ENCODE results near the gene COL24A1.

COL24A1 gene

DNA sequence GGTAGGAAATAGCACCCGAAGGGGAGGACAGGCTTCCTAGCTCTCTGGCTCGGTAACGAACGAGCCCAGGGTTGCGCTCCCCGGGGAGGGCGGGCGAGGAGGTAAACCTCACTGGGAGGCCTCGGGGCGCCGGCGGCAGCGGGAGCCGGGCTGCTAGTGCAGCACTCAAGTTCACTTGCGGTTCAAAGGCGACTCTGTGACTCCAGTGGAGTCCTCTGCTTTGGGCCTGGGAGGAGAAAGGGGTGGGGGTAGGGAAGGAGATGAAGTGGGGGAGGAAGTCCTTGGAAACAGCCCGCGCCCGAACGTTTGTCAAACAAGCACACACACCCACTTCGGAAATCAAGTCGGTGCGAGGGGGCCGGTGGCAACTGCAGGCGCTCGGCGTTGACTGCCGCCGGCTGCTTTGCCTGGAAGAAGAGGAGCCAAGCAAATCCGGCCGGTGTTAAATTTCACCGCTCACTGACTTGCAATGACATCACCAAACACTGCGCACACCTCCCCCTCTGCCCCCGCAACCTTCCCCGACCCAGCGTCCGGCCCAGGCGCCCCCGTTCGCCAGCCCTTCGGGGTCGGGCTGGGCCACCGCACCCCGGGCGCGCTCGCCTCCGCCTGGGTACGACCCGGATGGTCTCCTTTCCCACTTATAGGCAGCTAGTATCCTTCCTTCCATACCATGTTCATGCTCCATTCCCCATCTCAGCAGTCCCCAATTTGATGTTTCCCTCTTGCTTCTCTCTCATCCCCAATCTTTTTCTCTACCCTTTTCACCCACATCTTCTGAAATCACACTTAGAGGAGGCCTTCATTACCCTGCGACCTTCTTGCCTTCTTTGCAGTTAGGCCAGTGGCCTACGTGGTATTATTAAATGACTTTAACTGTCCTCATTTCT, at the start of gene COL24A1:
Gene COL24A1 (minus strand): TSS at position 207 of the 890 bp plus-strand sequence. CDS start 376 bp downstream, outside the sequence.
- DNase-seq = no peak

DNA sequence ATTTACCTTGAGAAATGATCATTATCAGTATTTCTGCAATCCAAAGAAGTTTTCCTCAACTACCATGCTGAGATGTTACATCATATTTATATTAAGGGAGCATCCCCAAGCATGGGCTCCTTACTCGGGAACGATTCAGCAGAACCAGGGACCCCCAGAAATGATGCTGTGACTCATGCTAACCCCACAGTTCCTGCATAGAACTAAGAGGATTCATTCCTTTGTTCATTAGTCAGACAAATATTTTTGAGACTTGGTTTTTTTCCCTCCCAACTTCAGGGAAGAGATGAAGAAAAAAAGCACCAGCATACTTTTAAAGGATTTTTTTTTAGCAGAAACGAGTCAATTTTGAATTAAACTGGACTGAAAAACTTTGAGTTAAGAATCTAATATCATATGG, 49.2 kb upstream of the COL24A1 start:
- DNase-seq = no peak

DNA sequence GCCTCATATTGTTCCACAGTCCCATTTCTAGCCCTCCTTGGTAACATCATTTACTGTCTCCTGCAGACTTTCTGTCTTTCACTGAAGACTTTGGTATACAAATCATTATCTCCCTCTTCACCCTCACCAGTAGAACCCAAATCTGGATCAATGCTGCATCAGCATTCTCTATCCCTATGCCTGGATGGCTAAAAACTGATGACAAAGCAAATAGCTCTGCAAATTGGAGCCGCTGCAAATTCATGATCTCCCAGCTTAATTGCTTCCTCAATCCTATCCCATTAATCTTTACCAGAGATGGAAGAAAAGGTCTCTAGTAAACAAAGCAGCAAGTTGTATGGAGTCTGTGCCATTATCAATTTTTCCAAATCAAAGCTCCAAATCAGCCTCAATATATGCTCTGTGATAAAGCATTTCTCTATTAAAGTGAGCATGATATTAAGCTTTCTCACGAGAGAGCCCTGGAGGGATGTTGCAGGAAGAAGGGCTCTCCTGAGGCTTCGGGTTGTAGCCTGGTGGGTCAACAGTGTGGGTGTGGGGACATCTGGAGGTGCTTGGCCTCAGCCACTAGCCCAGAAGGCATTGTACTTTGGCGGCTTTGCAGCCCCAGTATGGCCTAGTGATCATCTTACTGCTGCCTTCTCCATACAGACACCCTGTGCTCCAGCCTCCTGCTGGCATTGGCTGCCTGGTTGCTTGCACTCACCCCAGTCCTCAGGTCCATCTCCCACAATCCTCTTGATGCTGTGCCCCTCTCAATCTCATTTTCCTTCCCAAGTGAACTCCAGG, 46.2 kb upstream of the COL24A1 start:
- no peak for DNase-seq

DNA sequence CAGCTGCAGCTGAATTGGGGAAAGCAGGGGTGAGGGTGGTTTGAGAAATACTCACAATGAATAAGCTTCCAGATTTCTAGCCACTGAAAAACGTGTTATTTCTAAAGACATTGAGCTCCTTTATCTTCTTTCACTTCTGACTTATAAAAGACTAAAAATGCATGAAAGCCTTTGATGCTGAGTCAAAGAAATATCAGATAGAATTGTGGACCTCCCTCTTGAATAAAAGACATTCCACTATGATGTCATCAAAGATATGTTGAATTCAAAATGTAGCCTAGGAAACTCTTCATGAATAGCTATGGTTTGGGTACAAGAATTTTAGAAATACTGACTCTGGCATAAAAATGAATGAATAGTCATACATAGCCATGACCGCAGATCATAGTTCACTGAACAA, 44.7 kb upstream of the COL24A1 start:
- DNase-seq = no peak

DNA sequence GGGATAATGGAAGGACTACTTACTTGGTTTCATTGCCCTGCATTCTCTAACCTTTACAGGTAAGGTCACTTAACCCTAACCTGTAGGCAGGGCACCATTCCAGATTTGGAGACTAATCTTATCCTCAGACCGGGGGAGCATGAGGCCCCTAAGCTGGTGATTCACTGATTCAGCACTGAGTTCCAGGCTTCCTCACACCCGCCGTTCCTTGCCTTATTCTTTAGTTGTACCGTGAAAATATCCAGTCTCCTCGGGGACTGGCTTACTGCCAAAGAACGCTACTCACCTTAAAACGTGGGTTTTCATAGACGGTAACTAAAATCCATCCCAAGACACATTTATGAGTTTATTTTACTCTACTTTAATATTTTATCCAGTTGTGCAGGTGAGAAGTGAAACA, 44.3 kb upstream of the COL24A1 start:
- no peak for DNase-seq

DNA sequence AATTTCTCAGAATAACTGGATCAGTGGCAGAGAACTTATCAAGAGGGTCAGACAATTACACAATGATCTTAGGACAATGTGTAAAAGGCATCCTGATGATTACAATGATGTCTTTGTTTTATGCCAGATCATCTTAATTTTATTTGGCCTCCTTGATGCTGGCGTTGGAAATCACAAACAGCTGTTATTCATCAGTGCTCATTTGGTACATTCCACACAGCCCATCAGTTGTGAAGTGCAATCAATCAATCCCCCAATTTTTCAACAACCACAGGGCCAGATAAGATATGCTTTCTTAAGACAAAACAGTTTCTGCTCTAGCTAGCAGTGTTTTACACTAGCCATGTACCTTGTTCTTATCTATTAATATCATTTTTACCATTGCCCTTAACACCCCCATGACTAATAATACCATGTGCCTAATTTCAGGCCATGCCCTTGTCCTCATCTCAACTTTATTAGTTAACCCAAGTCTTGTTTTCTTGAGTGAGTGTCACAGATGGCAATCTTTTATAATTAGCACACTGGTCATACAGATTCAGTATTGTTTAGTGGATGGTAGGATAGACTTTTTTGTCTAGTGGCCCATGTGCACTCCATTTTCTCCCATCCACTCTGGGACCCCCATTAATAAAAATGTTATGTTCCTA, 40.8 kb upstream of the COL24A1 start:
- DNase-seq = no peak

DNA sequence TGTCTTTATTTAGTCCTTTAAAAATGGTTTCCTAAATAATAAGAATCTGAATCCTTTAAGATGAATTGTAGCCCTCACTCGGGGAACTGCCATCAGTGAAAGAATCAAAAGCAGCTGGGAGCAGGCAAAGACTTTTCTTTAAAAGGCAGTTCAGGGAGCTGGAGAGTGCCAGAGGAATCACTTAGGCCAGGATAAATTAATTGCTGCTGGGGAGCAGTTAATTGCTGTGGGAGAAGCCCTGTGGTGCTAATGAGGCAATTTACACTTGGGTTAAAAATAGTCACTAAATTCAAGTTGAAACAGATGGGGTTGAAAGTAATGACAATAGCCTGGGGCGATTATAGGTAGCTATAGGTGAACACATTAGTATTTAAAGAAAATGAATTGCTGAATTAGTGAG, 38.7 kb upstream of the COL24A1 start:
- no peak for DNase-seq

DNA sequence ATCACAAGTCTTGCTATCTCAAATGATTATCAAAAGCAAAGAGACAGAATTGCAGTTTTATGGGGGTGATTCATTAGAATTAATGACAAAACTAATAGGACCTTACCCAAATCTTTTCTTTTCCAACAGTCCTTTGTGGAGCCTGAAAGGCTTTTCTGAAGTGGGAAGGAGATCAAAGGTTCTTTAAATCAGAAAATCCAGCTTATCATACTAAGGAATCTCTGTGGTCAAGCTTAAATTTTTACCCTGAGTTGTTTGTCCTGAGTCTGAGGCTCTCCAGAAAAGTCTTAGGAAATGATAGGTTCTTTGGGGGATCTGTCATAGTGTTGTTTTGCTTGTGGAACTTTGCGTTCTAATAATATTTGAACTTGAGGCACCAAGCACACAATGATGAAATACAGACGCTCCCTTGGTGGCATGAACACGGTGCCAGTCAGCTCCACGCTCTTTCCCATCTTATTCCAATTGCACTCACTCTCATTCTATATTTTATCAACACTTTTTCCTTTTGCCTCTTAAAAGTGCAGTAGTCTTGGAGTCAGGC, 38.0 kb upstream of the COL24A1 start:
- DNase-seq = no peak

DNA sequence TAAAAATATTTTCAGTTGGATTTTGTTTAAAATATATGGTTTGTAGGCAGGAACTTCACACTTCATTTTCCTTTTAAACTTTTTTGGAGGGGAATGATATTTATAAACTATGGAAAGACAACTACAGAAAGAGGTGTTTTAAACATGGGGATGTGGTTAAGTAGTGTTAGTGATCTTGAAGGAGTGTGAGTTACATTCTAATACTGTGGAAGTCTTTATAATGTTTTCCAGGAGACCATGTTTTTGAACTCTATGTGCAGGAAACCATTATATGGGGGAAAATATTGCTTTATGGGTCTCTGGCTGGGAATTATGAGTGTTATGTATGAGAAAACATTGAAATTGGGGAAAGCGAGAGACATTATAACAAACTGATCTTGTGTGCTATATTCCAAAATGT, 35.8 kb upstream of the COL24A1 start:
- no peak for DNase-seq

DNA sequence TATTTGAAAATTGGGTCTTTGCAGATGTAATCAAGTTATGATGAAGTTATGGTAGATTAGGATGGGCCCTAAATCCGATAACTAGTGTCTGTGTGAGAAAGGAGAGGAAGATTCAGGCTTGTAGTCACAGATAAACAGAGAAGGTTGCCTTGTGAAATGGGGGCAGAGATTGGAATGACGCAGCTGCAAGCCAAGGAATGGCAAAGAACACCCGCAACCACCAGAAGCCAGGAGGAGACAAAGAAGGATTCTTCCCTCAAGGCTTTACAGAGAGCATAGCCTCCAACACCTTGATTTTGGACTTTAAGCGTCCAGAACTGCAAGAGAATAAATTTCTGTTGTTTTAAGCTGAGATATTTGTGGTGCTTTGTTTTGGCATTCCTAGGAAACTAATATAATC, 35.4 kb upstream of the COL24A1 start:
- DNase-seq = no peak

DNA sequence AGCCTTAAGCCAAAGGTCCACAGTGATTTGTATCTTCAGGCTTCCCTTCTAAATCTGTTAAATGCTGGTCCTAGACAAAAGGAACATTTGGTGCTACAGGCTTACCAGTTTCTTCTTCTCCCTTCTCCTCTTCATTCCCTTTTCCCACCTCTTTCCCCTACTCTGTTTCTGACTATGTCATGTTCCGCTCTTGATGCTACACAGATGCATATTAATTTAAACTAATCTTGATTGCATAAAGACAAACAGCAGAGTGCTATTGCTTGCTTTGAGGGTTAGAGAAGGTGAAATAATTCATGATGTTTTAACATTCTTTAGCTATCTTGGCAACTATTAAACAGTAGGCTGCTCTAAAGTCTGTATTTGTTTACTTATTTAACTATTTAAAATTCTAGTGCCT, 34.3 kb upstream of the COL24A1 start:
- DNase-seq = no peak

DNA sequence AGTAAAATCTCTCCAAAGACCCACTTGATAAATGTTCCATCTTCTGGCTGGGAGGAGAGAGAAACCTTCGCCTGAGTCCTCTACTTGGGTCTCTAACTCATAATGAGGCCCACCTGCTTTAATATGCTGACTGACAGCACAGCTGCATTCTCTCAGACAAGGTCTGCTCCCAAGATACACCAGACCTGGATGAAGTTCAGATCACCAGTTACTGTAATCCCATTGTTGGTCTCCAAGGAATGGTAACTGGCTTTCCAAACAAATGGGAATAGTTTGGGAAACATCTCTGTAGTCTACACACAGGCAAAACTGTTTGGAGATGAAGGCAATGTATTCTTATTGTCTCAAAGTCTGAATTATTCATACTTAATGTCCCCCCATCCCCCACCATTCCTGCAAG, 27.9 kb upstream of the COL24A1 start:
- no peak for DNase-seq

DNA sequence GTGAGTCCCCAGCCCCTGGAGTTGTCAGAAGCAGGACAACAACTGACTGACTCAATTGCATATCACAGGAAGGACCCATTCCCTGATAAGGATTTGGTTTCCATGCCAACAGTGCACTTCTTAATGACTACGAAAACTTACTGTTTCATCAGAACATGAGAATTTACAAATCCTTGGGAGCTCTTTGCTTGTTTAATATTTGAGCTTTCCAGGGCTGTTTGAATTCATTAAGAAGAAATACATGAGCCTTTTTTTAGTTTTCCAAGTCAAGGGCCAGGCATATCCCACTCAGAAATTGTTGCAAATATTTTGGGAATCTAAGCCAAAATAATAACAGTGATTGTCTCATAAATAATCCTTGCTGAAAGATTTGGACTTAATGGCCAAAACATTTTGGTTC, 27.2 kb upstream of the COL24A1 start:
- DNase-seq = no peak

DNA sequence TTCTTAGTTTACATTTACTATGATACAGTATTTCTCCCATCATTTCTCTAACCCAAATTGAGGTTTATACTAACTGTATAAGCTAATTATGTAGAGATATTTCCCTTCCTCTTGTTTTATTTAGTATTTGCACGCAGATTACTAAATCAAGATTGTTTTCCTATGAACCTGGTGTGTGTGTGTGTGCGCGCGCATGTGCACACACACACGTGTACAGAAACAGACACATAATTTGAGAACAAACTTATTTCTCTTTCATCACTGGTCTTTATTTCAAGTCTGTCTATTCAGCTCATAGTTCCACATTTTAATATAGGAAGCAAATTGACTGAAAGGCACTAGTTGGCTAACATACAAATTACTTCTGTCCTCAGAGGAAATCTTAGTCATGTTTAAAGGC, 19.7 kb upstream of the COL24A1 start:
- no peak for DNase-seq

DNA sequence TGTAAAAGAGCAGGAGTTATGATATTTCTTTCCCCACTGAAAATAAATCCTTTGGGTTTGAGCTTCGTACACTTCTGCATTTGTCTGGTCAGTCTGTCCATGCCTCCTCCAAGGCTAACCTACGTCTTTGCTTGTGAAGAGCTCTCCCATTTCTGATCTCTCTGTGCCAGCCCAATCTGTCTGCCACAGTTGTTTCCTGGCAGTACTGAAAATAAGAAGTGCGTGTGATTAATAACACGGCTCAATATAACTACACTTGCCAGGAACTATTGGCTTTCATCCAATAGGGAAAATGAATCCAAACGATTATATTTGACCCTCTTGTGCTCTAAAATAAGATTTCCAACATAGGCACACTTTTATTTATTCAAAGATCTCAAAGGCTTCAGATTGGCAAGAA, 19.2 kb upstream of the COL24A1 start:
- no peak for DNase-seq

DNA sequence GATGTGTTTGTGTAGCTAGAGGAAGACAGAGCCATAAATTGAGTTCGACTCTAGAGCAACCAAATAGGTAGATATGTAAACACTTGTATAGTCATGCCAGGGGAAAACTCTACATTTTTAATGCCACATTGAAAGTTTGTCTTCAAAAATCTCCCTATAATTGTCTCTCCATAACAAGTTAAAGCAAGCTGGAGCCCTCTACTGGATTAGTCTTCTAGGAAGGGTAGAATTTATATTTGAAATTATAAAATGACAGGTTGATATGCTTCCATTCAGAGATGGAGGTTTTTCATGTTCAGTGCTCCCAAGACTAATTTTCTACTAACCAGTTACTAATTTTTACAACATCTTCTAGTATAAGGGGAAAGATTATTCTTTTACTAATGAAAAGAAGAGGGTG, 13.1 kb upstream of the COL24A1 start:
- no peak for DNase-seq

DNA sequence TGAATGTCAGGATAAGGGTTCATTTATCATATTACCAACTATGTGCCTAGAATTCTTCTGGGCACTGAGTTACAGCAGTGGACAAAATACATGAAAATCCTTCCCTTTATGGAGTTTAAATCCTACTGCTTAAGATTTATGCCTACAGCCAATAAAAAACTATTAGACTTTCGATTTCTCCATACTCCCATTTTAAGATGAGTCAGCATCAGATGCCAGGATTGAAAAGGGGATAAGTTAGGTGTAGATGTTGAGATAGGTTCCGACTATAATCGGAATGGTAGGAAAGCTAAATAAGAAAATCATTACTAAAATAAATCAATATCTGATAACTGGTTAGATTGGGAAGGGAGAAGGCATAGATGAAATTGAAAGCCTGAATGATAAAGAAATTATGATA, 3.2 kb upstream of the COL24A1 start:
- no peak for DNase-seq

DNA sequence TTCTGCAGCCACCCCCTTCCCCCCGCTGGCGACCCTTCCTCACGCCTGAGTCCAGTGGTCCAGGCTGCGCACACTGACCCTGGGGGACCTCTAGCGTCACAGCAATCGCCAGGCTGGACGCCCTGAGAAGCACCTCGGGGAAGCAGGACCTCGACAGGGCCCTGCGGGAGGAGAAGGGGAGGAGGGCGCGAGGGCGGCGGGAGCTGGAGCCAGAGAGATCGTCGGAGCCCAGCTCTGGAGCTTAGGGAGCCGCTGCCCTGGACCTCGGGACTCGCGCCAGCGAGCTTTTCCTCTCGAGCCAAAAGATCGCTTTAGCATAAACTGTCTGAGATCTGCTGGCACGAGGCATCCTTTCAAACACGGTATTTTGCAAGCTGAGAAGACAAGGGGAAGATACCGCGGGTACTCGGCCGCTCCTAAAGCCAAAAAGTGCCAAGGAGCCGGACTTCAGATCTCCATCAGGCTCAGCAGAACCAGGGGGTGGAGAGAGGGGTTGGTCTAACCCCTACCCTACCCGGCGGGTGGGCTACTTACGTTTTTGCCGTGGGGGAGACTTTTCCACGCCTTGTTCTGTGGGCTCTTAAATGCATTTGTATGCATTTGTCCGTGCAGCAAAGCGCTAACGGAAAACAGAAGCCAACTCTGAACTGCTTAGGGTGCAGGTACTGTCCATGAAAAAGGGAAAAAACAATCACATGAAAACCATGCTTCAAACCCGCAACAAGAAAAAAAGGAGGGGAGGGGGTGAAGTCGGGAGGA, 586 bp downstream of the COL24A1 start:
- DNase-seq = no peak

DNA sequence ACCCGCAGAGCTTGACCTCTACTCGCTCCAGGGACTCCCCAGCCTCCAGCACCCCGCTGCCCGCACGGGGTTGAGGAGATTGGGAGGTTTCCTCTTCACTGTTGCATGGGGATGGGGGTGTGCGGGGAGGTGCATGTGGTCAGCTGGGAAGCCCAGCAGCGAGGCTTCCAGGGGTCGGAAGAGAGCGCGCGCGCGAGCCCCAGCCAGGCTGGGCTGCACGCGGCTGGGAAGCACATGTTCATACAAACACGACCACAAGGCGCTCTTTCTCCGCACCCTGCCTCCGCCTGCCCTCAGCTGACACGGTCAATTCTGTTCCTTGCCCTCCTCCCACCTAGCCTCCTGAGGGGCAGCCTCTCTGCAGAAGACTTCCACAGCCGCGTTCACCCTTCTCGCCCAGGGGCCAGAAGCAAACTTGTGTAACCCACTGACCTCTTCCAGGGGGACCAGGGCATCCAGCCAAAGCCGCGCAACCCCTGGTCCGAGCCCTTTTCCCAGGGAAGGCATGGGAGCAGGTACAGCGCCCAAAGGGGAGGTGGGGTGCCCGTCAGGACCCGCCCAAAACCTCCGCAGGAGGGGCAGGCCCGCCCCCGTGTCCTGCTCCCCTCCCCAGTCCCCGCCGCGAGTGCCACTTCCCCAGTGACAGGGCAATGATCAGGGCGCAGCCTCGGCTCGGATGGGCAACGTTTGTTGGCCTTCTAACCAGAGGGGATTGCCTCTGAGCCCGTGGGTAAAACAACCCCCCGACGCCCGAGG, 1.3 kb downstream of the COL24A1 start:
- no peak for DNase-seq

DNA sequence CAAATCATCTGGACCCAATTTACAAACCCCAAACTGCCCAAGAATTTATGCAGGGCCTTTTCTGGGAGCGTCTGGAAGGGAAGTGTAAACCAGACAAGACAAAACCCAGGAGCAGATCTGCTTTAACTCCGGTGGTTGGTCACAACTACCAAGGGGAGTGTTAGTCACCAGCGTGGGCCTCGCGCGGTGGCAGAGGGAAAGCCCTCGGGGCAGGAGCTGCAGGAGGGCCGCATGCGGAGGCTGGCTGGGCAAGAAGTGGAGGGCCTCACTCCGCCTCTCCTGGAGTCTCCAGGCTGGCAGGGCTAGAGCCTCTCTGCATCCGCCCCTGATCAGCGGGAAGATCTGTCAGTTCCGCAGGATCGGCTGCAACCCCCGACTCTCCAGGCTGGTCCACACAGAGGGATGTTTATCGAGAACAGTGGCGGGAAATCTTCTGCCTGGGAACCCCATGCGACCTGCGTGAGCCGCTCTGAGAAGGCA, 2.0 kb downstream of the COL24A1 start:
- DNase-seq = no peak

DNA sequence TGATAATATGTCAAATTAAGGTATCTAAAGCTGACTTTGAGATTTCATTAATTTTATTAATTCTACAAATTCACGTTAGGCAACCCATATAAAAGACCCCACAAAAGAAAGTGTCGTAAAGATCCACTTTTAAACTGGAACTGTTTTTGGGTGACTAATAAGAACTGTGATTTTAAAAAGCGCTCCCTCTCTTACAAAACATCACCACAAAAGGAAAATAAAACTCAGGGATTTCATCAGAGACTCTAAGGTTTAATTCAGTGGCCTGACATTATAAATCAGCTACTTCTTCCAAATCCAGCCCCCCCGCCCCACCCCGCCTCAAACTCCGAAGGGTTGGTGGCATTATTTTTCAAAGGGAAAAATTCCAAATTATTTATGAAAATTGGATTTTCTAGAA, 2.7 kb downstream of the COL24A1 start:
- DNase-seq = no peak

DNA sequence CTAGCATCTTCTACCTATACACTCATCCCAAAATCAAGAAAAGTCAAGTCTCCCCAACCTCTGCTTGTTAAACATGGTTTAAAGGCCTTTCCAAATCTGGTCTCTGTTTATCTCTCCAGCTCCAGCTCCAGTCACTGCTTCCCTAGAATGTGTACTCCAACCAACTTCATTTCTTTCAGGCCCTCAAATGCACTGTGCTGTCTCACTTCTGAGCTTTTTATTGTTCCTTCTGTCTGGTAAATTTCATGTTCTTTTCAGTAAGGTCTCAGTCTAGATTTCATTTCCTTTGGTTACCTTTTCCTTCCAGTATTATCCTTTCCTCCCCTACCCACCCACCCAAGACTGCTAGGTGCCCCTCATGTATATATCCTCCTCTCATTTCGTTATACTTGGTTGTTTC, 3.7 kb downstream of the COL24A1 start:
- DNase-seq = no peak
